ENCODE measurements around the gene SGF29.

SGF29 gene

GRCh38 chr16:28586466-28586865, 32.7 kb downstream of the SGF29 start:
- TF ChIP-seq CTCF (conservative IDR thresholded peaks at IDR 0.05; ENCODE audit: control insufficient read depth, insufficient read depth, low read depth, low read length): no peak
- no peak for DNase-seq (ENCODE audit: low read depth)
- no peak overlapping the region for H3K4me3 ChIP-seq (ENCODE audit: control insufficient read depth, low read depth, low read length)

GRCh38 chr16:28587386-28587785, 33.7 kb downstream of the SGF29 start:
- H3K4me3 ChIP-seq (ENCODE audit: control insufficient read depth, low read depth, low read length): no peak overlapping the region
- no peak for TF ChIP-seq CTCF (conservative IDR thresholded peaks at IDR 0.05; ENCODE audit: control insufficient read depth, insufficient read depth, low read depth, low read length)
- DNase-seq (ENCODE audit: low read depth): no peak

- H3K4me3 ChIP-seq (ENCODE audit: control insufficient read depth, low read depth, low read length): no peak overlapping the region
- TF ChIP-seq CTCF (conservative IDR thresholded peaks at IDR 0.05; ENCODE audit: control insufficient read depth, insufficient read depth, low read depth, low read length): no peak
- DNase-seq (ENCODE audit: low read depth): no peak
Measured at GRCh38 chr16:28589069-28589468, 35.3 kb downstream of the SGF29 start.

- TF ChIP-seq CTCF (conservative IDR thresholded peaks at IDR 0.05; ENCODE audit: control insufficient read depth, insufficient read depth, low read depth, low read length): no peak
- DNase-seq (ENCODE audit: low read depth): no peak
- H3K4me3 ChIP-seq (ENCODE audit: control insufficient read depth, low read depth, low read length): no peak overlapping the region
Measured at GRCh38 chr16:28589930-28590329, 36.2 kb downstream of the SGF29 start.

GRCh38 chr16:28590384-28591340, 36.9 kb downstream of the SGF29 start:
- no peak for TF ChIP-seq CTCF (conservative IDR thresholded peaks at IDR 0.05; ENCODE audit: control insufficient read depth, insufficient read depth, low read depth, low read length)
- no peak for DNase-seq (ENCODE audit: low read depth)
- no peak overlapping the region for H3K4me3 ChIP-seq (ENCODE audit: control insufficient read depth, low read depth, low read length)

- DNase-seq (ENCODE audit: low read depth): no peak
- no peak for TF ChIP-seq CTCF (conservative IDR thresholded peaks at IDR 0.05; ENCODE audit: control insufficient read depth, insufficient read depth, low read depth, low read length)
- no peak overlapping the region for H3K4me3 ChIP-seq (ENCODE audit: control insufficient read depth, low read depth, low read length)
Measured at GRCh38 chr16:28591355-28591754, 37.6 kb downstream of the SGF29 start.

Measured in fibroblast of mammary gland (primary cell).